Hepatocyte (in vitro differentiated cells): ENCODE results near the gene GSTO1. TPM values are rescaled to one million over a fixed set of nuclear protein-coding genes. Genes with fewer than 3 reads are reported as not detected.

Experiments used
- DNase-seq: peaks from one replicate; pipeline ENCODE4 v3.0.0-alpha.2; 2016; ENCODE audit warnings: low spot score
- H2AFZ ChIP-seq: fragments of 200-600 bp; sonication (generic); 2 replicates; pipeline ENCODE4 v1.6.0; 2016; ENCODE audit warnings: antibody characterized with exemption, mild to moderate bottlenecking
- H3K27ac ChIP-seq: fragments of 200-600 bp; sonication (generic); 2 replicates; pipeline ENCODE4 v1.5.1; 2016; ENCODE audit warnings: mild to moderate bottlenecking
- H3K27me3 ChIP-seq: fragments of 200-600 bp; sonication (generic); 2 replicates; pipeline ENCODE4 v1.6.1; 2016
- H3K36me3 ChIP-seq: fragments of 200-600 bp; sonication (generic); replicated peaks from 2 replicates; pipeline ENCODE4 v1.5.1; 2016; ENCODE audit warnings: low read depth; ENCODE audit not compliant: insufficient read depth
- H3K4me1 ChIP-seq: fragments of 200-600 bp; sonication (generic); 2 replicates; pipeline ENCODE4 v1.5.1; 2016; ENCODE audit warnings: mild to moderate bottlenecking, moderate library complexity; ENCODE audit not compliant: insufficient read depth
- H3K4me2 ChIP-seq: fragments of 200-600 bp; sonication (generic); 2 replicates; pipeline ENCODE4 v1.6.0; 2016
- H3K4me3 ChIP-seq: fragments of 200-600 bp; sonication (generic); 2 replicates; pipeline ENCODE4 v1.5.1; 2016; ENCODE audit warnings: mild to moderate bottlenecking
- H3K79me2 ChIP-seq: fragments of 200-600 bp; sonication (generic); 2 replicates; pipeline ENCODE4 v1.6.0; 2017; ENCODE audit warnings: mild to moderate bottlenecking
- H3K9me2 ChIP-seq: fragments of 200-600 bp; sonication (generic); replicated peaks from 2 replicates; pipeline ENCODE4 v1.6.0; 2017; ENCODE audit warnings: mild to moderate bottlenecking; ENCODE audit not compliant: insufficient read depth
- H3K9me3 ChIP-seq: fragments of 200-600 bp; sonication (generic); 2 replicates; pipeline ENCODE4 v1.5.1; 2016; ENCODE audit warnings: low read depth, mild to moderate bottlenecking
- H4K20me1 ChIP-seq: fragments of 200-600 bp; sonication (generic); 2 replicates; pipeline ENCODE4 v1.6.0; 2016; ENCODE audit warnings: mild to moderate bottlenecking; ENCODE audit not compliant: insufficient read depth, poor library complexity, severe bottlenecking
- CTCF ChIP-seq: fragments of 200-600 bp; sonication (generic); IDR thresholded peaks from 2 replicates; pipeline ENCODE4 v1.5.1; 2016; ENCODE audit warnings: antibody characterized with exemption, mild to moderate bottlenecking; ENCODE audit not compliant: poor library complexity
- EZH2 ChIP-seq: fragments of 200-600 bp; sonication (generic); IDR thresholded peaks from 2 replicates; pipeline ENCODE4 v1.6.1; 2016; ENCODE audit warnings: antibody characterized with exemption, mild to moderate bottlenecking, borderline replicate concordance
- EZH2phosphoT487 ChIP-seq: fragments of 200-600 bp; sonication (generic); IDR thresholded peaks from one replicate; pipeline ENCODE4 v1.6.1; 2018; ENCODE audit warnings: antibody characterized with exemption, mild to moderate bottlenecking, low read depth, moderate library complexity; ENCODE audit not compliant: unreplicated experiment, severe bottlenecking
- WGBS: methylation state at CpG from one replicate; pipeline ENCODE4 v1.1.6; 2016; ENCODE audit warnings: low lambda C conversion rate; ENCODE audit errors: missing lambda C conversion rate; 5-methylcytosine and 5-hydroxymethylcytosine counted together
- polyA plus RNA-seq: library from polyadenylated mRNA; unstranded; fragments of >200 nt; fragmentation: Nextera tagmentation; extraction: Ambion mirVana; gene quantifications from 2 replicates; pipeline ENCODE4 v1.2.1, GENCODE V29; 2016
- total RNA-seq: library from RNA; depleted of rRNA; stranded (reverse); fragments of >200 nt; gene quantifications from 2 replicates; pipeline ENCODE4 v1.2.3, GENCODE V29; 2014

GSTO1 gene
- total and polyA plus RNA-seq, 2 experiments from 2014 or later, result 220 to 328 TPM

- no peak overlapping the region for H3K4me2 ChIP-seq
- 73% methylated on average over 6 of the region's 6 CpGs for WGBS
- no peaks in the 10 kb centered on the region for H3K9me2 ChIP-seq
- no peak overlapping the region for H2AFZ ChIP-seq
- TF ChIP-seq CTCF (no peak), EZH2 (no peak), EZH2phosphoT487 (no peak)
- DNase-seq, result no peak
- H3K27ac ChIP-seq, result no peak overlapping the region
- peaks cover 16% of the 10 kb centered on the region for H3K79me2 ChIP-seq
- no peaks in the 10 kb centered on the region for H4K20me1 ChIP-seq
- peaks cover 42% of the 10 kb centered on the region for H3K4me1 ChIP-seq
- no peaks in the 10 kb centered on the region for H3K27me3 ChIP-seq
- no peak overlapping the region for H3K4me3 ChIP-seq
- no peaks in the 10 kb centered on the region for H3K9me3 ChIP-seq
- no peaks in the 10 kb centered on the region for H3K36me3 ChIP-seq
Measured at GRCh38 chr10:104251443-104251842, 3.2 kb upstream of the GSTO1 start.

- TF ChIP-seq CTCF (no peak), EZH2phosphoT487 (no peak), EZH2 (no peak)
- peak overlapping the region; percentile 77 for H3K27ac ChIP-seq
Measured at GRCh38 chr10:104252368-104252767, 2.3 kb upstream of the GSTO1 start.

GRCh38 chr10:104253106-104253505, 1.6 kb upstream of the GSTO1 start:
- Histone ChIP-seq H3K9me3 (no peaks in the 10 kb centered on the region), H3K4me1 (peaks cover 46% of the 10 kb centered on the region), H4K20me1 (no peaks in the 10 kb centered on the region), H3K4me3 (no peak overlapping the region), H3K9me2 (no peaks in the 10 kb centered on the region), H3K27ac (peak overlapping the region; percentile 97), H3K36me3 (no peaks in the 10 kb centered on the region), H3K79me2 (peaks cover 32% of the 10 kb centered on the region), H3K4me2 (peak overlapping the region; percentile 88), H2AFZ (no peak overlapping the region), H3K27me3 (no peaks in the 10 kb centered on the region)
- WGBS, result 60% methylated on average over 2 of the region's 2 CpGs
- DNase-seq, result peak; percentile 65
- TF ChIP-seq EZH2phosphoT487, result no peak

More at GRCh38 chr10:104252368-104252767, 2.3 kb upstream of the GSTO1 start:
- H3K36me3 ChIP-seq, result no peaks in the 10 kb centered on the region
- H3K4me2 ChIP-seq, result peak overlapping the region; percentile 40
- peaks cover 46% of the 10 kb centered on the region for H3K4me1 ChIP-seq
- peak; percentile 21 for DNase-seq
- no peak overlapping the region for H3K4me3 ChIP-seq
- H3K27me3 ChIP-seq, result no peaks in the 10 kb centered on the region
- H3K9me2 ChIP-seq, result no peaks in the 10 kb centered on the region
- no peaks in the 10 kb centered on the region for H4K20me1 ChIP-seq
- H3K79me2 ChIP-seq, result peaks cover 25% of the 10 kb centered on the region
- no peaks in the 10 kb centered on the region for H3K9me3 ChIP-seq
- no peak overlapping the region for H2AFZ ChIP-seq

DNA sequence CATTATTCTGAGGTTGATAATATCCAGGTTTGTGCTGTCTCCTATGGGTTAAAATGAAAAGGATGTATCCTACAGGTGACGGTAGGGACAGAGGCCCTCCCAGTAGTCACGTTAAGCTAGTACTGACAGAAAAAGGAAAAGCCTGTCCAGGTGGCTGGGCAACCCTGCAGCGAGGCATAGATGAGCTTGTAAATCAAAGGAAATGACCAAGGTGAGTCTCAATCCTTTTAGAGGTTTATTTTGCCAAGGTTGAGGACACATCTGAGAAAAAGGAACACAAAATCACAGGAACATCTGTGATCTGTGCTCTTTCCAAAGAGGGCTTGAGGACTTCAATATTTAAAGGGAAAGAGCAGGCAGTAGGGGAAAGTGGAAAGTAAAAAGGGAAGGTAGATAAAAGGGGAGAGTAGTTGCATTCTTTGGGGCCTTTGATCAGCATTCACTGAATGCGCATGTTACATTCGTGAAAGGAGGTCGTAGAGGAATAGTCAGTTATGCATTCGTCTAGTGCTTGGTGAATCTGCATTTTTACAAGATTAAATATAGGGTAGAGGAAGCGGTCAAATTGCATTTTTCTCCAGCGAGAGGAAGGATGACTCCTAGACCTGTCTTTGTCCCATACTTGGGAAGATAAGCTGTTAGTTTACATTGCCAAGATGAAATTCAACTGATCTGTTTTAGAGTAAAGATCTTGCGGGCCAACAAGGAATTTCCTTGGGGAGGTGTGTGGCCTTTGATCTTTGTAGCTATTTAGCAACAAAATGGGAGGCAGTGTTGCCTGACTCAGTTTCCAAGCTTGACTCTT, 884 bp upstream of the GSTO1 start:
- no peaks in the 10 kb centered on the region for H4K20me1 ChIP-seq
- H3K9me2 ChIP-seq, result no peaks in the 10 kb centered on the region
- H3K4me1 ChIP-seq, result peaks cover 46% of the 10 kb centered on the region
- no peaks in the 10 kb centered on the region for H3K9me3 ChIP-seq
- no peaks in the 10 kb centered on the region for H3K27me3 ChIP-seq
- no peak for DNase-seq
- 38% methylated on average over 10 of the region's 10 CpGs for WGBS
- peak overlapping the region; percentile 91 for H2AFZ ChIP-seq
- H3K79me2 ChIP-seq, result peaks cover 39% of the 10 kb centered on the region
- peak overlapping the region; percentile 97 for H3K27ac ChIP-seq
- peak overlapping the region; percentile 90 for H3K4me3 ChIP-seq
- no peak for TF ChIP-seq CTCF
- no peak for TF ChIP-seq EZH2phosphoT487
- no peak for TF ChIP-seq EZH2
- H3K4me2 ChIP-seq, result peak overlapping the region; percentile 88
- H3K36me3 ChIP-seq, result no peaks in the 10 kb centered on the region
